K562 (cell line): ENCODE measurements around the gene ACTN3. TPM values are rescaled to one million over a fixed set of nuclear protein-coding genes. Genes with fewer than 3 reads are reported as not detected.
A peak's percentile ranks its signal among the peaks of the same experiment; 100 is the strongest.

Source experiments
- ETS1 ChIP-seq: conservative IDR thresholded peaks from 2 replicates; pipeline ENCODE4 v1.6.1; 2011; ENCODE audit warnings: low read depth, mild to moderate bottlenecking, low read length; ENCODE audit not compliant: control insufficient read depth
- KAT8 ChIP-seq: fragments of 450-650 bp; IDR thresholded peaks from 2 replicates; pipeline ENCODE4 v1.6.1; 2016; ENCODE audit warnings: low read depth, mild to moderate bottlenecking
- KDM5B ChIP-seq: fragments of 200-600 bp; sonication (generic); IDR thresholded peaks from 2 replicates; pipeline ENCODE4 v1.6.1; 2012; ENCODE audit warnings: low read depth, mild to moderate bottlenecking, moderate library complexity, low read length, control low read depth, inconsistent platforms; ENCODE audit not compliant: insufficient replicate concordance
- POLR2H ChIP-seq: IDR thresholded peaks from 2 replicates; pipeline ENCODE4 v1.6.1; 2016; ENCODE audit warnings: missing genetic modification characterization, low read depth, mild to moderate bottlenecking, control low read depth, missing compliant biosample characterization, moderate library complexity
- SRSF9 ChIP-seq: fragments of 200-400 bp; formaldehyde crosslinking; IDR thresholded peaks from 2 replicates; pipeline ENCODE4 v1.6.1; 2017; ENCODE audit warnings: low read depth, low read length, borderline replicate concordance
- TCF3 ChIP-seq: sonication (generic); formaldehyde crosslinking; IDR thresholded peaks from 2 replicates; pipeline ENCODE4 v1.4.0; 2020; ENCODE audit warnings: mild to moderate bottlenecking, missing genetic modification reagents
- TCF7 ChIP-seq: sonication (generic); IDR thresholded peaks from 2 replicates; pipeline ENCODE4 v1.6.1; 2016; ENCODE audit warnings: antibody characterized with exemption, borderline replicate concordance
- TFAP4 ChIP-seq: sonication (generic); formaldehyde crosslinking; IDR thresholded peaks from 2 replicates; pipeline ENCODE4 v1.8.0; 2022; ENCODE audit warnings: missing genetic modification reagents, mild to moderate bottlenecking, moderate library complexity, borderline replicate concordance
- ZBTB17 ChIP-seq: fragments of 450-650 bp; formaldehyde crosslinking; IDR thresholded peaks from 2 replicates; pipeline ENCODE4 v1.4.0; 2020; ENCODE audit warnings: mild to moderate bottlenecking
- ZBTB2 ChIP-seq: fragments of 450-650 bp; IDR thresholded peaks from 2 replicates; pipeline ENCODE4 v1.6.1; 2016; ENCODE audit warnings: antibody characterized with exemption
- ZBTB40 ChIP-seq, 2 experiments: fragments of 450-650 bp in 1 of 2; sonication (generic) in 1 of 2; formaldehyde crosslinking in 1 of 2; IDR thresholded peaks; 2 replicates each; pipeline versions ENCODE4 v1.7.1 to v1.9.0; 2016 to 2022; ENCODE audit warnings: inconsistent platforms in 1 of 2, mild to moderate bottlenecking in 1 of 2, missing genetic modification reagents in 1 of 2
- ZEB2 ChIP-seq: fragments of 450-650 bp; IDR thresholded peaks from 2 replicates; pipeline ENCODE4 v1.6.1; 2016
- ZKSCAN3 ChIP-seq: fragments of 250-450 bp; sonication (Bioruptor Pico); IDR thresholded peaks from 2 replicates; pipeline ENCODE4 v1.4.0; 2020
- ZNF184 ChIP-seq: sonication (generic); formaldehyde crosslinking; IDR thresholded peaks from 2 replicates; pipeline ENCODE4 v1.5.0; 2020; ENCODE audit warnings: missing genetic modification reagents
- ZNF311 ChIP-seq: fragments of 250-450 bp; sonication (Bioruptor Pico); IDR thresholded peaks from 2 replicates; pipeline ENCODE4 v1.4.0; 2020; ENCODE audit warnings: mild to moderate bottlenecking, moderate library complexity
- polyA plus RNA-seq, 8 experiments: library from polyadenylated mRNA; depleted of rRNA in 4 of 8; stranded (reverse) in 5 of 8; unstranded in 3 of 8; fragments of >200 nt; fragmentation: Nextera tagmentation in 2 of 8; fragmentation: Illumina TruSeq in 1 of 8; extraction: Ambion mirVana in 2 of 8; extraction: Trizol in 1 of 8; gene quantifications; 2 replicates each; pipeline versions ENCODE4 v1.2.1 to v1.2.3, GENCODE V29; 2011 to 2014; ENCODE audit warnings: inconsistent platforms in 1 of 8, missing spikeins in 1 of 8
- total RNA-seq, 7 experiments: library from RNA; depleted of rRNA in 6 of 7; stranded (reverse); fragments of >200 nt in 6 of 7; fragmentation: Illumina TruSeq in 2 of 7; extraction: Trizol in 2 of 7; gene quantifications; 2 replicates each; pipeline versions ENCODE4 v1.2.1 to v1.2.3, GENCODE V29; 2011 to 2021; ENCODE audit warnings: low replicate concordance in 1 of 7

Gene ACTN3
- total and polyA plus RNA-seq, 9 of the 15 experiments (the other 6 are each of a cell fraction or from before 2014, with no cell fraction given) = not detected

- peak; percentile 35 for TF ChIP-seq KDM5B
- no peak for TF ChIP-seq ZEB2
- no peak for TF ChIP-seq TCF7
- TF ChIP-seq TCF3 (CRISPR knock-in tag) = 0 out of 2 replicates have a peak, but pooled peaks have one; percentile 17
- peak; percentile 80 for TF ChIP-seq TFAP4 (CRISPR knock-in tag)
- TF ChIP-seq ZBTB40 (IDR thresholded peaks at IDR 0.05) = no peak
- no peak for TF ChIP-seq ZBTB40 (CRISPR knock-in tag; IDR thresholded peaks at IDR 0.05)
- no peak for TF ChIP-seq ZNF184 (CRISPR knock-in tag)
- TF ChIP-seq ZKSCAN3 (CRISPR knock-in tag) = no peak
- no peak for TF ChIP-seq KAT8
- TF ChIP-seq SRSF9 = no peak
- no peak for TF ChIP-seq POLR2H
- no peak for TF ChIP-seq ZNF311 (CRISPR knock-in tag)
- no peak for TF ChIP-seq ZBTB2
- TF ChIP-seq ETS1 = no peak
- no peak for TF ChIP-seq ZBTB17 (CRISPR knock-in tag)
Observed at GRCh38 chr11:66568124-66568916, 21.6 kb downstream of the ACTN3 start, which contains the start of gene CTSF (continued).
